GM19099 (cell line): Measurements from ENCODE around the gene TM9SF3.

Experiments
- POLR2A ChIP-seq: IDR thresholded peaks from 3 replicates; pipeline ENCODE4 v1.6.1; 2011; ENCODE audit warnings: low read depth; ENCODE audit not compliant: insufficient read length; ENCODE audit errors: extremely low read depth

The TM9SF3 gene

GRCh38 chr10:96585736-96586418, 935 bp downstream of the TM9SF3 start:
- TF ChIP-seq POLR2A: no peak

GRCh38 chr10:96584474-96584873, 2.3 kb downstream of the TM9SF3 start:
- TF ChIP-seq POLR2A: no peak

- TF ChIP-seq POLR2A: no peak
Observed at GRCh38 chr10:96584035-96584434, 2.8 kb downstream of the TM9SF3 start.

- no peak for TF ChIP-seq POLR2A
Observed at GRCh38 chr10:96579133-96579532, 7.7 kb downstream of the TM9SF3 start.

GRCh38 chr10:96578633-96579032, 8.2 kb downstream of the TM9SF3 start:
- TF ChIP-seq POLR2A: no peak

GRCh38 chr10:96578022-96578421, 8.8 kb downstream of the TM9SF3 start:
- TF ChIP-seq POLR2A: no peak

- TF ChIP-seq POLR2A: no peak
Observed at GRCh38 chr10:96577069-96577468, 9.7 kb downstream of the TM9SF3 start.

GRCh38 chr10:96576277-96576980, 10.4 kb downstream of the TM9SF3 start:
- TF ChIP-seq POLR2A: no peak

- TF ChIP-seq POLR2A: no peak
Observed at GRCh38 chr10:96573036-96573435, 13.8 kb downstream of the TM9SF3 start.

- TF ChIP-seq POLR2A: no peak
Observed at GRCh38 chr10:96570983-96571964, 15.5 kb downstream of the TM9SF3 start.

- no peak for TF ChIP-seq POLR2A
Observed at GRCh38 chr10:96570511-96570910, 16.3 kb downstream of the TM9SF3 start.

GRCh38 chr10:96568402-96568801, 18.4 kb downstream of the TM9SF3 start:
- no peak for TF ChIP-seq POLR2A

- TF ChIP-seq POLR2A: no peak
Observed at GRCh38 chr10:96565774-96566173, 21.0 kb downstream of the TM9SF3 start.

GRCh38 chr10:96560966-96561887, 25.6 kb downstream of the TM9SF3 start:
- TF ChIP-seq POLR2A: no peak
